ENCODE data around the gene COL5A1.

The COL5A1 gene

GRCh38 chr9:134716067-134716466 is 74.5 kb downstream of the COL5A1 start:
- in situ Hi-C loops (cut with MboI; ENCODE audit: low pct_unique_long_range_greater_than_20kb, low sequenced_read_pairs), result no loop called here
- no peak for DNase-seq

DNA sequence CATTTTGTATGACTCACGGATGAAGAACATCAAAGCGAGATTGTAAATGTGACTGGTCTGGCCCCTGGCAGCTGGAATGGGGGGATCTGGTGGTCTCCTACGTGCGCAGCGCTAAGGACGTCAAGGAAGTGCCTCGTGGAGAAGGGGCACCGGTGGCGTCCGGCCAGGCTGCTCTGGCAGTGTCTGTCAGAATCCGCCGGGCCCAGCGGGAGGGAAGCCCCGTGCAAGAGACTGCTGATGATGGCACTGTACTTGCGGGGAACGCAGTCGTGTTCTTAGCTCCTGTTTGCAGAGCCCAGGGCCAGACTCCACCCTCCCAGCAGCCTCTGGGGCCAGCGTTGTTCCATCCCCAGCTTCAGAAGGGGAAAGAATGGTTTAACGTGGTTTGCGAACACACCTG is 75.5 kb downstream of the COL5A1 start:
- in situ Hi-C loops (cut with MboI; ENCODE audit: low pct_unique_long_range_greater_than_20kb, low sequenced_read_pairs), result no loop called here
- no peak for DNase-seq

GRCh38 chr9:134717924-134718645 is 76.5 kb downstream of the COL5A1 start:
- no peak for DNase-seq
- in situ Hi-C loops (cut with MboI; ENCODE audit: low pct_unique_long_range_greater_than_20kb, low sequenced_read_pairs), result no loop called here

GRCh38 chr9:134719331-134719730 is 77.7 kb downstream of the COL5A1 start:
- in situ Hi-C loops (cut with MboI; ENCODE audit: low pct_unique_long_range_greater_than_20kb, low sequenced_read_pairs), result no loop called here
- no peak for DNase-seq

DNA sequence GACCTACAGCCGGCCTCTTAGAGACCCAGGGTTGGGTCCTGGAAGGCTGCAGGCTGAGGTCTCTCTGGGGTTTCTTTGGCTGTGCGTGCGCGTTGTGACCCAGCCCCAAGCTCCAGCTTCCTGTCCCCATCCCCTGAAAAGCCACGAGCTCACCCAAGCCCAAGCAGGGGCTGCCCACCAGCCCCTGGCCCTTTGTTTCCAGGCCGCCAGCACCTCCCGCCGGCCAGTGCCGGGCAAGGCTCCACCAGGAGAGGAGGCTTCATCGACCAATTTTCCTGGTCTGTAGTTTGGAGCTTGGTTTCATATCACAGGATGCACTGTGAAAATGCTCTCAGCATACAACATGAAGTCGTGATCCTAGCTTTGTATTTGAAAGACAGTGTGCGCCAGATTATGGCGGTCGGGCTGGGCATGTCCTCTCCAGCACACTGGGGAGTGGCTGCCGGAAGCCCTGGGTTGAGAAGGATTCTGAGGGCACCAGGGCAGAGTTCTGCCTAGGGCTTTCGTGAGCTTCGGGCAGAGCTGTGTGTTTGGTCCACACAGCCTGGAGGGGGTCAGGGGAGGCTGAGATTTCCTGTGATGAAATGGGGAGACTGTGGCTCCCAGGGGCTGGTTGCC is 78.6 kb downstream of the COL5A1 start:
- in situ Hi-C loops (cut with MboI; ENCODE audit: low pct_unique_long_range_greater_than_20kb, low sequenced_read_pairs), result no loop called here
- no peak for DNase-seq

DNA sequence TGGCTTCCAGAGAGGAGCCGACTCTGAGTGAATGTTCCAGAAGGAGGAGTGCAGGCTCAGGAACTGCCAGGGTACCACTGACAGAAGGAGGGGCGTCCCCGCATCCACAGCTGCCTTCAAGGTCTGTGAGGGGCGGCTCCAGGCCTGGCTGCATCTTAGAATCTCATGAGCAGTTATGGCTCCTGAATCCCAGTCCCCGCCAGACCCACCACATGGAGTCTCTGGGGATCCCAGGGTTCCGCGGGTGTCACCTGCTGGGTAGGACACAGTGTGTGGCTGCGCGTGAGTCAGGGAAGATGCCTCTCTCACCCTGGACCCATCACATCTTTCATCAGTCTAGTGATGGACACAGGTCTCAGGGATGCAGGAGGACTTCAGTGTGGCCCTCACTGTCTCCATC is 79.2 kb downstream of the COL5A1 start:
- DNase-seq, result no peak
- in situ Hi-C loops (cut with MboI; ENCODE audit: low pct_unique_long_range_greater_than_20kb, low sequenced_read_pairs), result no loop called here

DNA sequence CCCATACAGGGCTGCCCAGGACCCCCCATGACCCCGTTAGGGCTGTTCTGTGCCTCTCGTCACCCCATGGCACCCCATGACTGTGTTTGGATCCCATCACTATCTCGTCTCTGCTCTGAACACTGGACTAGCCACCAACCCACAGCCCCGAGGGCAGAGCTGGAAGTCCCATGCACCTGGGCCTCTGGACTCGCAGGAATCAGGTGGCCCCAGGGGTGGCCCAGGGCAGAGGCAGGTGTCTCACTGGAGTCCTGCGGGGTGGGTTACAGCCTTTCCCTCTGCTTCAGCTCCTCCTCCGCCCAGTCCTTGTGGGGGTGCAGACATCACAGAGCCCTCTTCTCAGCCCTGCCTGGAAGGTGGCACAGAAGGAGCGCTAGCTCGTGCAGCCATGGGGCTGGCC is 79.7 kb downstream of the COL5A1 start:
- no peak for DNase-seq
- in situ Hi-C loops (cut with MboI; ENCODE audit: low pct_unique_long_range_greater_than_20kb, low sequenced_read_pairs), result no loop called here

DNA sequence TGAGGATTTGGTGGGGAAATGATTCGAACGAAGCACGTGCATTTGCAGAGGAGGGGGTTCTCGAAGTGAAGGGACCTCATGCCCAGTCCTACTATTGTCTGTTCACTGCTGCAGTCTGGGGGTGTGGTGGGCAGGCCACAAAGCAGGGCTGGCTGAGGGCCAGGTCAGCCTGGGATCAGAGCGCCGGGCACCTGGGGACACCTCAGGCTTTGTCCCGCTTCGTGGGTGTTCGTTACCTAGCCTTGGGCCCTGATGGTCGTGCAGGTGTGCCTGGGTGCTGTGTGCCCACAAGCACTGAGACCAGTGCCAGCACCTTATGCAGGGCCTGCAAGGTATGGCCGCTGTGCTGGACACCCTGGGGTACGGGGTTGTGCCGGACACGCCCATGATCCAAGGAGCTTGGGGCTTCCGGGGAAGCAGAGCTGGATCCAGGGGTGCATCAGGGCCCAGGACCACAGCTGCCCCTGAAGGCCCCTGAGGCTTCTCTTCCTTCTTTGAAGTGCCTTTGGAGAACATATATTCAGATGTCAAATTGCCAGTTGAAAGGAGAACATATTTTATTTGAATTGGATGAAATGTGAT is 80.6 kb downstream of the COL5A1 start:
- in situ Hi-C loops (cut with MboI; ENCODE audit: low pct_unique_long_range_greater_than_20kb, low sequenced_read_pairs), result no loop called here
- no peak for DNase-seq

DNA sequence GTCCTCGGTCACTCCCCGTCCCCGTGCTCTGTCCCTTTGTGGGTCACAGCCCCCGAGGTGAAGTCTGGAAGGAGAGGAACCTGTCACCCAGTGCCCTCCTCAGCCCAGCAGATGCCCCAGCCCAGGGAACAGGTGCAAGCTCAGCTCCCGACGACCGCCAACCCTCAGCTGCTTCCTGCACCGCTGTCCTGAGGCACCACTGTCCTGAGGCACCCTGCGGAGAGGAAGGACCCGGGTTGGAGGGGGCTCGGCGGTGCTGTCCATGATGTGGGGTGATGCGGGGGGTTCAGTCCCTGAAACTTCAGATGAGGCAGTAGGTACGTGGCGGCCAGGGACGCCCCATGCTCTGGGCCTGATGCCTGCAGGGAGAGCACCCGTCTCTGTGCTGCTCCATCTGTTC is 81.4 kb downstream of the COL5A1 start:
- DNase-seq, result no peak
- in situ Hi-C loops (cut with MboI; ENCODE audit: low pct_unique_long_range_greater_than_20kb, low sequenced_read_pairs), result no loop called here

GRCh38 chr9:134723491-134724190 is 82.0 kb downstream of the COL5A1 start:
- DNase-seq, result peak; percentile 1
- in situ Hi-C loops (cut with MboI; ENCODE audit: low pct_unique_long_range_greater_than_20kb, low sequenced_read_pairs), result no loop called here

DNA sequence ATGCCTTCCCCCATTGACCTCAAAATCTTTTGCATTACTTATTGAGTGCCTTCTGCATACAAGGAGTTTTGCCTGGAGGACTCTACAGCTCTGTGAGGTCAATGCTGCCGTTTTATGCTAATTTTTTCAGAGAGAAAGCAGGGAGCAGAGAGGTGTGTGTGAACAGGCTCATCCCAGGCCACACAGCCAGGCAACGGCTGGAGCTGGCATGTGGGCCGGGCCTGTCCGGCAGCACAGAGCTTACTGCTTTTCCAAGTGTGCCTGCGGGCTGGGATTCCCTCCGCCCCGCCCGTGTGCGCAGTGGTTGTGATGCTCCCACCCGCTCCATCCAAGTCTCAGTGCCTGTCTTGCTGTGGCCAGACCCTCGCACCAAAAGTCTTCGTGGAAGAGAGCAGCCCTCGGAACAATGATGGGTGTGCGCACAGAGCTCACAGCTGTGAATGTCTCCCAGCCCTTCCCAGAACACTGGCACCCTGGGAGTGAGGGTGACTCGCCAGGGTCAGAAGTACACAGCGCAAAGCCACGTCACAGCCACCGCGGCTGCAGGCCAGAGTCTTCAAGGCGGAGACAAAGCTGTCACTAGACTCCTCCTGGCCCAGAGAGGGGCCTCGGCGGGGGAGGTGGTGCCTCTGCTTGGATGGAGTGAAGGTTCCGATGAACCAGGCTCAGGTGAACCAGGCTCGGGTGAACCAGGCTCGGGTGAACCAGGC is 82.8 kb downstream of the COL5A1 start:
- DNase-seq, result no peak
- in situ Hi-C loops (cut with MboI; ENCODE audit: low pct_unique_long_range_greater_than_20kb, low sequenced_read_pairs), result no loop called here

- in situ Hi-C loops (cut with MboI; ENCODE audit: low pct_unique_long_range_greater_than_20kb, low sequenced_read_pairs), result no loop called here
Measured at GRCh38 chr9:134724912-134725604, 83.5 kb downstream of the COL5A1 start.

GRCh38 chr9:134725605-134725940 is 84.0 kb downstream of the COL5A1 start:
- in situ Hi-C loops (cut with MboI; ENCODE audit: low pct_unique_long_range_greater_than_20kb, low sequenced_read_pairs), result no loop called here
- DNase-seq, result peak; percentile 52

More at GRCh38 chr9:134724912-134725604, 83.5 kb downstream of the COL5A1 start:
- no peak for DNase-seq

DNA sequence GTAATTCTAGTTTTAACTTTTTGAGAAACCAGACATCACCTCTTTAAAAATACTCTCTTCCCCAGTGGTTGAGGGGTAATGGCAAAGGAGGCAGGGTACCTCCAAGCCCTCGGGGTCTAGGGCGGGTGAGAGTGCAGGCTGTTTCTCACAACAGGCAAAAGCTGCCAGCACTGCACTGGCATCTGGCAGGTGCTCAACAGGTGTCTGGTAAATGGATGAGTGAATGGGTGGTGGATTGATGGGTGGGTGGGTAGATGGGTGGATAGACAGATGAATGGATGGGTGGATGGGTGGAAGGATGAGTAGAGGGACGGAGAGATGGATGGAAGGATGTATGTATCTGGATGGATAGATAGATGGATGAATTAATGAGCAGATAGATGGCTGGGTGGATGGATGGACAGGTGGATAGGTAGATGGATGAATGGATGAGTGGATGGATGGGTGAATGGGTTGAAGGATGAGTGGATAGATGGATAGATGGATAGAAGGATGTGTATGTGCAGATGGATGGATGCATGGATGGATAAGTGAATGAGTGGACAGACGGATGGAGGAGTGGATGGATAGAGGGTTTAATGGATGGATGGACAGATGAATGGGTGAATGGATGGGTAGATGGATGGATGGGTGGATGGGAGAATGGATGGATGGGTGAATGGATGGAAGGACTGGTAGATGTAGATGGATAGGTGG is 84.6 kb downstream of the COL5A1 start:
- in situ Hi-C loops (cut with MboI; ENCODE audit: low pct_unique_long_range_greater_than_20kb, low sequenced_read_pairs), result no loop called here
- DNase-seq, result no peak

DNA sequence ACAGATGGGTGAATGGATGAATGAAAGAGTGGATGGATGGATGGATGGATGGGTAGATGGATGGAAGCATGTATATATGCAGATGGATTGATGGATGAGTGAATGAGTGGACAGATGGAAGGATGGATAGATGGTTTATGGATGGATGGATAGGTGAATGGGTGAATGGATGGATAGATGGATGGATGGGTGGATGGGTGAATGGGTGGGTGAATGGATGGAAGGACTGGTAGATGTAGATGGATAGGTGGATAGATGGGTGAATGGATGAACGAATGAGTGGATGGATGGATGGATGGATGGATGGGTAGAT is 85.1 kb downstream of the COL5A1 start:
- no peak for DNase-seq
- in situ Hi-C loops (cut with MboI; ENCODE audit: low pct_unique_long_range_greater_than_20kb, low sequenced_read_pairs), result no loop called here

GRCh38 chr9:134728021-134728795 is 86.6 kb downstream of the COL5A1 start:
- in situ Hi-C loops (cut with MboI; ENCODE audit: low pct_unique_long_range_greater_than_20kb, low sequenced_read_pairs), result no loop called here

GRCh38 chr9:134728801-134729495 is 87.3 kb downstream of the COL5A1 start:
- in situ Hi-C loops (cut with MboI; ENCODE audit: low pct_unique_long_range_greater_than_20kb, low sequenced_read_pairs), result no loop called here
- no peak for DNase-seq

More at GRCh38 chr9:134728021-134728795, 86.6 kb downstream of the COL5A1 start:
- no peak for DNase-seq

Measured in KBM-7 (cell line).